B cell (primary cell): Measurements from ENCODE around the gene ZNF680. TPM values are rescaled to one million over a fixed set of nuclear protein-coding genes. Genes with fewer than 3 reads are reported as not detected.

ENCODE experiments used
- ATAC-seq: fragments of 200-7000 bp; cut with Tn5 transposase; one replicate; pipeline ENCODE4 v1.10.0; 2021; ENCODE audit warnings: low read depth, mild to moderate bottlenecking, moderate number of reproducible peaks, moderate library complexity
- CTCF ChIA-PET: fragments of 350-600 bp; sonication (Branson Sonifier 250); formaldehyde crosslinking; loops from one replicate; lab custom pipeline; 2021; ENCODE audit warnings: antibody characterized with exemption, inconsistent platforms; lab: Charles Lee
- POLR2A ChIA-PET: fragments of 350-600 bp; sonication (Branson Sonifier 250); formaldehyde crosslinking; loops from one replicate; lab custom pipeline; 2021; ENCODE audit warnings: antibody characterized with exemption; lab: Charles Lee
- DNase-seq: peaks from one replicate; pipeline ENCODE4 v3.0.0; 2013
- H2AFZ ChIP-seq: 2 replicates; pipeline ENCODE4 v1.6.1; 2012; ENCODE audit warnings: mild to moderate bottlenecking, low read depth, low read length; ENCODE audit not compliant: insufficient read depth, poor library complexity, severe bottlenecking
- H3K27ac ChIP-seq, 2 donors: 1 replicate in 1 of 2; 2 replicates in 1 of 2; pipeline ENCODE4 v1.5.1; 2012 to 2013; ENCODE audit warnings: low read length in 2 of 2, mild to moderate bottlenecking in 2 of 2, moderate library complexity in 1 of 2
- H3K27me3 ChIP-seq, 4 experiments: fragments of 200-600 bp in 1 of 4; sonication (generic) in 1 of 4; replicated peaks in 1 of 4; 1 replicate in 2 of 4; 2 replicates in 2 of 4; pipeline versions ENCODE4 v1.6.1 to v1.7.0; 2013 to 2016; ENCODE audit warnings: low read length in 3 of 4, mild to moderate bottlenecking in 2 of 4, mixed read lengths in 1 of 4, moderate library complexity in 1 of 4; ENCODE audit not compliant: insufficient read depth in 4 of 4, control insufficient read depth in 3 of 4; ENCODE audit errors: control extremely low read depth in 1 of 4
- H3K36me3 ChIP-seq, 2 experiments: replicated peaks in 1 of 2; 1 replicate in 1 of 2; 2 replicates in 1 of 2; pipeline versions ENCODE4 v1.6.1 to v1.7.1; 2013; ENCODE audit warnings: low read length in 1 of 2; ENCODE audit not compliant: insufficient read depth in 2 of 2, control insufficient read depth in 1 of 2; ENCODE audit errors: control extremely low read depth in 1 of 2, extremely low read depth in 1 of 2
- H3K4me1 ChIP-seq, 2 donors: fragments of 200-600 bp in 1 of 2; sonication (generic) in 1 of 2; 1 replicate in 1 of 2; 2 replicates in 1 of 2; pipeline versions ENCODE4 v1.5.1 to v1.6.1; 2013 to 2017; ENCODE audit warnings: low read length in 2 of 2; ENCODE audit not compliant: control insufficient read depth in 2 of 2, insufficient read depth in 2 of 2
- H3K4me2 ChIP-seq: replicated peaks from 2 replicates; pipeline ENCODE3; 2012; ENCODE audit warnings: mild to moderate bottlenecking, low read depth, low read length; ENCODE audit not compliant: poor library complexity, severe bottlenecking
- H3K4me3 ChIP-seq, 5 experiments: fragments of 200-600 bp in 1 of 5; sonication (generic) in 1 of 5; 1 replicate in 3 of 5; 2 replicates in 2 of 5; pipeline versions ENCODE4 v1.5.1 to v1.7.0; 2011 to 2016; ENCODE audit warnings: low read length in 4 of 5, mild to moderate bottlenecking in 4 of 5, low read depth in 2 of 5, control low read depth in 1 of 5, moderate library complexity in 1 of 5; ENCODE audit not compliant: insufficient read depth in 1 of 5; ENCODE audit errors: control extremely low read depth in 1 of 5, extremely low read depth in 1 of 5
- H3K79me2 ChIP-seq: fragments of 200-600 bp; sonication (generic); one replicate; pipeline ENCODE4 v1.6.0; 2016; ENCODE audit warnings: low read length; ENCODE audit not compliant: control insufficient read depth, insufficient read depth
- H3K9ac ChIP-seq: fragments of 200-600 bp; sonication (generic); 2 replicates; pipeline ENCODE4 v1.6.1; 2017; ENCODE audit warnings: mild to moderate bottlenecking, low read length, moderate library complexity
- H3K9me3 ChIP-seq, 3 donors: one replicate each; pipeline versions ENCODE4 v1.6.1 to v1.7.1; 2013; ENCODE audit warnings: low read length in 2 of 3; ENCODE audit not compliant: control insufficient read depth in 2 of 3, insufficient read depth in 1 of 3; ENCODE audit errors: control extremely low read depth in 1 of 3
- H4K20me1 ChIP-seq: 2 replicates; pipeline ENCODE4 v1.6.0; 2012; ENCODE audit warnings: mild to moderate bottlenecking, low read length; ENCODE audit not compliant: insufficient read depth, control insufficient read depth, poor library complexity, severe bottlenecking
- H3K27ac Mint-ChIP-seq: one replicate; pipeline ENCODE4 v1.8.0; 2021; ENCODE audit warnings: mixed read lengths
- H3K27me3 Mint-ChIP-seq: one replicate; pipeline ENCODE4 v1.8.0; 2021; ENCODE audit warnings: mixed read lengths
- H3K4me1 Mint-ChIP-seq: one replicate; pipeline ENCODE4 v1.8.0; 2021; ENCODE audit warnings: mixed read lengths
- H3K4me3 Mint-ChIP-seq: one replicate; pipeline ENCODE4 v1.8.0; 2021; ENCODE audit warnings: mixed read lengths
- H3K9me3 Mint-ChIP-seq: one replicate; pipeline ENCODE4 v1.8.0; 2022; ENCODE audit warnings: mixed read lengths; ENCODE audit not compliant: insufficient read depth
- EZH2 ChIP-seq: IDR thresholded peaks from 2 replicates; pipeline ENCODE4 v1.6.1; 2012; ENCODE audit warnings: borderline replicate concordance, low read depth, mild to moderate bottlenecking, moderate library complexity, low read length; ENCODE audit not compliant: insufficient read depth, poor library complexity, severe bottlenecking
- WGBS: methylation state at CpG from one replicate; pipeline ENCODE4 v1.1.5; 2013; ENCODE audit warnings: missing lambda C conversion rate; ENCODE audit not compliant: insufficient coverage; 5-methylcytosine and 5-hydroxymethylcytosine counted together
- intact Hi-C: fragments of 100-400 bp; cut with micrococcal nuclease; formaldehyde crosslinking; loops from one replicate; pipeline ENCODE4 v1.10.0; 2022
- polyA plus RNA-seq: library from polyadenylated mRNA; depleted of rRNA; stranded (reverse); fragments of >200 nt; gene quantifications from 2 replicates; pipeline ENCODE4 v1.2.3, GENCODE V29; 2012
- total RNA-seq, 2 donors: library from RNA; stranded (reverse); fragments of 120-200 nt in 1 of 2; gene quantifications; 1 replicate in 1 of 2; 2 replicates in 1 of 2; pipeline versions ENCODE4 v1.2.3 to v1.2.4, GENCODE V29; 2013 to 2022
- TF ChIP-seq, protein P1 (sequence below): fragments of 200-600 bp; IDR thresholded peaks from one replicate; pipeline ENCODE4 v1.8.0; 2022; ENCODE audit warnings: antibody characterized with exemption, mild to moderate bottlenecking

ZNF680 gene
- total and polyA plus RNA-seq, 2 donors (not counting 1 experiment from before 2014, with no cell fraction given): 2.5 to 27.8 TPM

DNA sequence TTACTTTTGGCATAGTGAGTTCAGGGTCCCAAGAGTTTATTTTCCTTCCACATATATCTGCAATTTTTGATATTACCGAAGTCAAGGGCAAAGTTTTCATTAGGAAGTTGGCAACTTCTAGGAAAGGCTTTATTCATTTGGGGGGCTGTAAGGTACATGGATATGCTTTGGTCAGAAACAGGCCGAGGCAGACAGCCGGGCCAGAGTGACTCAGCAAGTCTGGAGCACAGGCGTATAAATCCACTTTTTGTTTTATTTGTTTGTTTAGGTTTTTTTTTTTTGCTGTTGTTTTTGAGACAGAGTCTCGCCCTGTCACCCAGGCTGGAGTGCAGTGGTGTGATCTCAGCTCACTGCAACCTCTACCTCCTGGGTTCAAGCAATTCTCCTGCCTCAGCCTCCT, 3.7 kb downstream of the ZNF680 start:
- H3K4me1 Mint-ChIP-seq: peaks cover 38% of the 10 kb centered on the region
- H3K9me3 Mint-ChIP-seq: peaks cover 4% of the 10 kb centered on the region
- no peak overlapping the region for H3K27ac Mint-ChIP-seq
- POLR2A ChIA-PET: no interaction called here
- H3K4me3 ChIP-seq: no peak overlapping the region
- intact Hi-C loops: loop anchor here (2.0 kb wide), 1 partner anchor 632 kb away; no protein-coding TSS in a partner anchor
- H4K20me1 ChIP-seq: no peaks in the 10 kb centered on the region
- CTCF ChIA-PET: no interaction called here
- no peak overlapping the region for H3K4me3 Mint-ChIP-seq
- no peak for DNase-seq
- peaks cover 0 to 2% of the 10 kb centered on the region in 2 experiments for H3K36me3 ChIP-seq
- no peak for TF ChIP-seq EZH2
- TF ChIP-seq, protein P1, sequence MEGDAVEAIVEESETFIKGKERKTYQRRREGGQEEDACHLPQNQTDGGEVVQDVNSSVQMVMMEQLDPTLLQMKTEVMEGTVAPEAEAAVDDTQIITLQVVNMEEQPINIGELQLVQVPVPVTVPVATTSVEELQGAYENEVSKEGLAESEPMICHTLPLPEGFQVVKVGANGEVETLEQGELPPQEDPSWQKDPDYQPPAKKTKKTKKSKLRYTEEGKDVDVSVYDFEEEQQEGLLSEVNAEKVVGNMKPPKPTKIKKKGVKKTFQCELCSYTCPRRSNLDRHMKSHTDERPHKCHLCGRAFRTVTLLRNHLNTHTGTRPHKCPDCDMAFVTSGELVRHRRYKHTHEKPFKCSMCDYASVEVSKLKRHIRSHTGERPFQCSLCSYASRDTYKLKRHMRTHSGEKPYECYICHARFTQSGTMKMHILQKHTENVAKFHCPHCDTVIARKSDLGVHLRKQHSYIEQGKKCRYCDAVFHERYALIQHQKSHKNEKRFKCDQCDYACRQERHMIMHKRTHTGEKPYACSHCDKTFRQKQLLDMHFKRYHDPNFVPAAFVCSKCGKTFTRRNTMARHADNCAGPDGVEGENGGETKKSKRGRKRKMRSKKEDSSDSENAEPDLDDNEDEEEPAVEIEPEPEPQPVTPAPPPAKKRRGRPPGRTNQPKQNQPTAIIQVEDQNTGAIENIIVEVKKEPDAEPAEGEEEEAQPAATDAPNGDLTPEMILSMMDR: no peak
- H3K9ac ChIP-seq: no peak overlapping the region
- H3K4me2 ChIP-seq: no peak overlapping the region
- H3K9me3 ChIP-seq: peaks cover 2 to 10% (median 3%) of the 10 kb centered on the region in 3 donors
- H3K4me1 ChIP-seq: peaks cover 0 to 13% of the 10 kb centered on the region in 2 donors
- H3K27ac ChIP-seq: no peak overlapping the region
- H3K27me3 Mint-ChIP-seq: no peaks in the 10 kb centered on the region
- peaks cover 78% of the 10 kb centered on the region for H3K79me2 ChIP-seq
- H2AFZ ChIP-seq: no peak overlapping the region
- no peaks in the 10 kb centered on the region for H3K27me3 ChIP-seq
- no peak for ATAC-seq
- WGBS: no CpG with 5 or more reads among the region's 5 CpGs

DNA sequence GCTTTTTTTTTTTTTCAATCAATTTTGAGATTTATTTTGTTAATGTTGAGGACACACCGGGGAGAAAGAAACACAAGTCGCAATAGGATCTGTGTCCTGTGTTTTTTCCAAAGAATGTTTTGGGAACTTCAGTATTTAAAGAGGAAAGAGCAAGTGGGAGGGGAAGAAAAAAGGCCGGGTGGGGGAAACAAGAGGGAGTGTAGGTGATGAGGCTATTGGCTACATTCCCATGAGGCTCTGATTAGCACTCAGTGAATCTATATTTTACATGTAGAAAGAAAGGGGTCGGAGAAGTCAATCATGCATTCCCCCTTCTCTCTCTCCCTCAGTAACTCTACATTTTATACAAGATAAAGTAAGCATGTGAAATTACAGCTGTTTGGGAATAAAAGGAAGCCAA, 4.1 kb downstream of the ZNF680 start:
- Histone ChIP-seq H3K27ac (no peak overlapping the region), H3K4me2 (no peak overlapping the region), H4K20me1 (no peaks in the 10 kb centered on the region), H3K27me3 (no peaks in the 10 kb centered on the region), H3K9me3 (peaks cover 2 to 13% (median 3%) of the 10 kb centered on the region in 3 donors), H3K4me3 (no peak overlapping the region), H3K79me2 (peaks cover 74% of the 10 kb centered on the region), H2AFZ (no peak overlapping the region), H3K4me1 (peaks cover 0 to 10% of the 10 kb centered on the region in 2 donors), H3K36me3 (peaks cover 0 to 2% of the 10 kb centered on the region in 2 experiments), H3K9ac (no peak overlapping the region)
- no peak for DNase-seq
- Mint-ChIP-seq H3K27ac (no peak overlapping the region), H3K9me3 (peaks cover 4% of the 10 kb centered on the region), H3K4me1 (peaks cover 35% of the 10 kb centered on the region), H3K27me3 (no peaks in the 10 kb centered on the region), H3K4me3 (no peak overlapping the region)
- CTCF ChIA-PET: no interaction called here
- ATAC-seq: no peak
- POLR2A ChIA-PET: no interaction called here
- intact Hi-C loops: loop anchor here (2.0 kb wide), 1 partner anchor 632 kb away; no protein-coding TSS in a partner anchor
- TF ChIP-seq, protein P1: no peak
- no peak for TF ChIP-seq EZH2
- WGBS: 100% methylated on average over 3 of the region's 4 CpGs
